WI38 (cell line): ENCODE measurements around the gene KCNAB2.

Experiments used
- H3K4me3 ChIP-seq: 2 replicates; pipeline ENCODE4 v1.5.1; 2011; ENCODE audit warnings: low read depth, mild to moderate bottlenecking, control low read depth, low read length
- CTCF ChIP-seq: IDR thresholded peaks from 2 replicates; pipeline ENCODE4 v1.5.1; 2012; ENCODE audit warnings: low read depth, mild to moderate bottlenecking, control low read depth, low read length

Gene KCNAB2

GRCh38 chr1:6150006-6150938 lies 104.6 kb downstream of the KCNAB2 start:
- no peak overlapping the region for H3K4me3 ChIP-seq
- TF ChIP-seq CTCF, result no peak
